HEK293 (cell line): ENCODE measurements around the gene CNOT9.
A peak's percentile ranks its signal among the peaks of the same experiment; 100 is the strongest.

Experiments used
- CTCF ChIA-PET: fragments of 350-600 bp; formaldehyde crosslinking; extraction: SDS; loops from one replicate; lab custom pipeline; 2021; ENCODE audit warnings: antibody characterized with exemption; lab: Yijun Ruan, JAX
- POLR2A ChIA-PET: fragments of 300-600 bp; formaldehyde crosslinking; extraction: SDS; loops from one replicate; lab custom pipeline; 2020; ENCODE audit warnings: antibody characterized with exemption, inconsistent platforms; lab: Yijun Ruan, JAX
- H3K27ac ChIP-seq: fragments of 200-500 bp; sonication (Bioruptor generic); 2 replicates; pipeline ENCODE4 v1.5.1; 2014; ENCODE audit warnings: low read depth, low read length, control low read depth, inconsistent platforms; ENCODE audit errors: extremely low read depth
- H3K36me3 ChIP-seq, 2 experiments: fragments of 200-500 bp in 1 of 2; sonication (Bioruptor generic) in 1 of 2; 1 replicate in 1 of 2; 2 replicates in 1 of 2; pipeline ENCODE4 v1.5.1; 2014 to 2017; ENCODE audit warnings: inconsistent platforms in 2 of 2, low read length in 2 of 2; ENCODE audit not compliant: control insufficient read depth in 2 of 2, insufficient read depth in 1 of 2
- H3K4me1 ChIP-seq: fragments of 200-500 bp; sonication (Bioruptor generic); 2 replicates; pipeline ENCODE4 v1.5.1; 2014; ENCODE audit warnings: mild to moderate bottlenecking, low read length, inconsistent platforms; ENCODE audit not compliant: control insufficient read depth, insufficient read depth
- H3K4me3 ChIP-seq: 2 replicates; pipeline ENCODE4 v1.5.1; 2011; ENCODE audit warnings: low read depth, mild to moderate bottlenecking, control low read depth, low read length, moderate library complexity
- H3K9me3 ChIP-seq: fragments of 200-500 bp; sonication (Bioruptor generic); 2 replicates; pipeline ENCODE4 v1.5.1; 2014; ENCODE audit warnings: low read depth, low read length, inconsistent platforms; ENCODE audit not compliant: control insufficient read depth, insufficient read depth
- FEZF1 ChIP-seq: fragments of 450-650 bp; formaldehyde crosslinking; IDR thresholded peaks from 2 replicates; pipeline ENCODE4 v1.5.1; 2016; ENCODE audit warnings: missing biosample characterization, missing genetic modification characterization
- HOXD13 ChIP-seq: sonication (generic); formaldehyde crosslinking; IDR thresholded peaks from 2 replicates; pipeline ENCODE4 v1.8.0; 2022; ENCODE audit warnings: missing genetic modification reagents, borderline replicate concordance
- IKZF3 ChIP-seq: fragments of 450-650 bp; IDR thresholded peaks from 2 replicates; pipeline ENCODE4 v1.5.0; 2018; ENCODE audit warnings: missing biosample characterization, mild to moderate bottlenecking, missing genetic modification characterization, moderate library complexity
- KLF1 ChIP-seq: fragments of 450-650 bp; formaldehyde crosslinking; IDR thresholded peaks from 2 replicates; pipeline ENCODE4 v1.5.1; 2016; ENCODE audit warnings: missing biosample characterization, missing genetic modification characterization
- KLF10 ChIP-seq: fragments of 450-650 bp; IDR thresholded peaks from 2 replicates; pipeline ENCODE4 v1.5.1; 2018; ENCODE audit warnings: missing biosample characterization, mild to moderate bottlenecking, missing genetic modification characterization
- KLF7 ChIP-seq: fragments of 450-650 bp; formaldehyde crosslinking; IDR thresholded peaks from 2 replicates; pipeline ENCODE4 v1.5.1; 2016; ENCODE audit warnings: missing biosample characterization, missing genetic modification characterization, borderline replicate concordance
- MYNN ChIP-seq: fragments of 450-650 bp; formaldehyde crosslinking; IDR thresholded peaks from 2 replicates; pipeline ENCODE4 v1.5.1; 2016; ENCODE audit warnings: missing biosample characterization, missing genetic modification characterization, borderline replicate concordance
- RBAK ChIP-seq: fragments of 450-650 bp; formaldehyde crosslinking; IDR thresholded peaks from 2 replicates; pipeline ENCODE4 v1.5.1; 2016; ENCODE audit warnings: missing biosample characterization, missing genetic modification characterization
- SP7 ChIP-seq: fragments of 450-650 bp; formaldehyde crosslinking; IDR thresholded peaks from 2 replicates; pipeline ENCODE4 v1.5.1; 2016; ENCODE audit warnings: missing biosample characterization, missing genetic modification characterization
- WT1 ChIP-seq: fragments of 450-650 bp; formaldehyde crosslinking; IDR thresholded peaks from 2 replicates; pipeline ENCODE4 v1.5.1; 2016; ENCODE audit warnings: missing biosample characterization, missing genetic modification characterization
- YY1 ChIP-seq: fragments of 450-650 bp; formaldehyde crosslinking; IDR thresholded peaks from 2 replicates; pipeline ENCODE4 v1.5.1; 2018; ENCODE audit warnings: missing biosample characterization, missing genetic modification characterization
- ZBTB17 ChIP-seq: fragments of 450-650 bp; formaldehyde crosslinking; IDR thresholded peaks from 2 replicates; pipeline ENCODE4 v1.5.1; 2016; ENCODE audit warnings: missing biosample characterization, missing genetic modification characterization
- ZFHX2 ChIP-seq: fragments of 450-650 bp; formaldehyde crosslinking; conservative IDR thresholded peaks from 2 replicates; pipeline ENCODE4 v1.5.1; 2016; ENCODE audit warnings: missing biosample characterization, missing genetic modification characterization
- ZNF18 ChIP-seq: fragments of 450-650 bp; formaldehyde crosslinking; IDR thresholded peaks from 2 replicates; pipeline ENCODE4 v1.5.1; 2016; ENCODE audit warnings: missing biosample characterization, missing genetic modification characterization
- ZNF184 ChIP-seq: fragments of 450-650 bp; IDR thresholded peaks from 2 replicates; pipeline ENCODE4 v1.5.1; 2018; ENCODE audit warnings: missing biosample characterization, mild to moderate bottlenecking, missing genetic modification characterization
- ZNF398 ChIP-seq: fragments of 450-650 bp; formaldehyde crosslinking; IDR thresholded peaks from 2 replicates; pipeline ENCODE4 v1.5.1; 2017; ENCODE audit warnings: missing biosample characterization, missing genetic modification characterization
- ZNF426 ChIP-seq: fragments of 450-650 bp; formaldehyde crosslinking; IDR thresholded peaks from 2 replicates; pipeline ENCODE4 v1.5.1; 2017; ENCODE audit warnings: missing biosample characterization, missing genetic modification characterization, mild to moderate bottlenecking, inconsistent platforms, moderate library complexity
- ZNF488 ChIP-seq: fragments of 450-650 bp; formaldehyde crosslinking; IDR thresholded peaks from 2 replicates; pipeline ENCODE4 v1.5.1; 2016; ENCODE audit warnings: missing biosample characterization, missing genetic modification characterization
- ZNF501 ChIP-seq: fragments of 450-650 bp; formaldehyde crosslinking; IDR thresholded peaks from 2 replicates; pipeline ENCODE4 v1.5.1; 2016; ENCODE audit warnings: missing biosample characterization, missing genetic modification characterization
- ZNF510 ChIP-seq: fragments of 450-650 bp; formaldehyde crosslinking; IDR thresholded peaks from 2 replicates; pipeline ENCODE4 v1.5.1; 2018; ENCODE audit warnings: mild to moderate bottlenecking, missing genetic modification characterization, missing biosample characterization; ENCODE audit not compliant: insufficient replicate concordance
- ZNF529 ChIP-seq: fragments of 450-650 bp; formaldehyde crosslinking; IDR thresholded peaks from 2 replicates; pipeline ENCODE4 v1.5.1; 2017; ENCODE audit warnings: missing genetic modification characterization, missing biosample characterization; ENCODE audit not compliant: insufficient replicate concordance
- ZNF548 ChIP-seq: fragments of 450-650 bp; formaldehyde crosslinking; IDR thresholded peaks from 2 replicates; pipeline ENCODE4 v1.5.1; 2016; ENCODE audit warnings: missing biosample characterization, missing genetic modification characterization
- ZNF549 ChIP-seq: fragments of 450-650 bp; IDR thresholded peaks from 2 replicates; pipeline ENCODE4 v1.5.1; 2018; ENCODE audit warnings: missing biosample characterization, missing genetic modification characterization, mild to moderate bottlenecking, inconsistent platforms, moderate library complexity
- ZNF558 ChIP-seq: fragments of 450-650 bp; formaldehyde crosslinking; IDR thresholded peaks from 2 replicates; pipeline ENCODE4 v1.5.1; 2016; ENCODE audit warnings: missing biosample characterization, missing genetic modification characterization
- ZNF600 ChIP-seq: fragments of 450-650 bp; formaldehyde crosslinking; IDR thresholded peaks from 2 replicates; pipeline ENCODE4 v1.5.1; 2016; ENCODE audit warnings: missing biosample characterization, missing genetic modification characterization
- ZNF624 ChIP-seq: fragments of 450-650 bp; formaldehyde crosslinking; IDR thresholded peaks from 2 replicates; pipeline ENCODE4 v1.5.1; 2017; ENCODE audit warnings: missing biosample characterization, missing genetic modification characterization
- ZNF660 ChIP-seq: fragments of 450-650 bp; IDR thresholded peaks from 2 replicates; pipeline ENCODE4 v1.5.1; 2018; ENCODE audit warnings: missing biosample characterization, mild to moderate bottlenecking, missing genetic modification characterization
- ZNF692 ChIP-seq: fragments of 450-650 bp; formaldehyde crosslinking; IDR thresholded peaks from 2 replicates; pipeline ENCODE4 v1.5.1; 2016; ENCODE audit warnings: missing biosample characterization, missing genetic modification characterization
- ZNF777 ChIP-seq: fragments of 450-650 bp; formaldehyde crosslinking; IDR thresholded peaks from 2 replicates; pipeline ENCODE4 v1.5.1; 2017; ENCODE audit warnings: missing biosample characterization, missing genetic modification characterization, borderline replicate concordance
- ZNF792 ChIP-seq: fragments of 450-650 bp; formaldehyde crosslinking; IDR thresholded peaks from 2 replicates; pipeline ENCODE4 v1.5.1; 2016; ENCODE audit warnings: missing biosample characterization, missing genetic modification characterization
- TF ChIP-seq, protein P1 (sequence below): fragments of 450-650 bp; formaldehyde crosslinking; IDR thresholded peaks from 2 replicates; pipeline ENCODE4 v1.5.1; 2016; ENCODE audit warnings: missing biosample characterization, missing genetic modification characterization

The CNOT9 gene

DNA sequence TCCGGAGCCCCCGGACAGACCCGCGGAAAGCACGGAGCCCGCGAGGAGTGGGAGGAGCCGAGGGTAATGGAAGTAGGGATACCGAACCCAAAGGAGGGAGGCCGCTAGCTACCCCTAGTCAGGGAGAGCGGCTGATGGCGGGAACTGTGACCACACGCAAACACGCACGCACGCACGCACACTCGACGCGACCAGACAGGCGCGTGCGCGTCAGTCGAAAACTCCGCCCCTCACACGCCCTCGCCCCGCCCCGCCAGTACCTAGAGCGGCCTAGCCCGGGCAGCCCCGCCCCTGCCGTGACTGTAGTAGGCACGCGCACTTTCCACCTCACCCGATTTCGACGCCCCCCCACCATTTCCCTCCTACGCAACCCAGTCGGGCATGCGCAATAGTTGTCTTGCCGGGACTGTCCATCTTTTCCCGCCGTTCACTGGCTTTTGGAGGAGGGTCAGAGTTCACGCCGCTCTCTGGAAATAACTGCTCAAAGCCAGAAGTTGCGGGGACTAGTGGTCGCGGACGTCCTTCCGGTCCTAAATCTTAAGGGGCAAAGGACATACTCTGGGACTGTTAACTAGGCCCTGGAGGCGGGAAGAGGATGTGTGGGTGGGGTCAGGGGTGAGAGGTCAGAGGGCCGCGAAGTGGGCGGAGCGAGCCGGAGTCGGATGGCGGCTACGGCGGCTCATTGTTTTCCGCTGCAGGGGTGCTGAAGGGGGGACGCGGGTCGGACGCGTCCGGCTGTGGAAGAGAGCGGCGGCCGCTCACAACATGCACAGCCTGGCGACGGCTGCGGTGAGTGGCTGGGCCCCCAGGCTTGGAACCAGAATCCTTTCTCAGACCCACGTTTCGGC is at the start of gene CNOT9, which contains the start of gene USP37:
CNOT9 (plus strand) TSS at position 650 of the 848 bp plus-strand sequence; CDS start at position 766, 116 bp downstream.
USP37 (minus strand) TSS at position 162 of the 848 bp plus-strand sequence. CDS start 9,698 bp downstream, outside the sequence.
- ChIA-PET POLR2A (interaction anchor here (1.1 kb wide), 1 partner anchor 39 kb away, joined by 5 read pairs; the partner anchor contains the start of gene PLCD4), CTCF (interaction anchor here (0.6 kb wide), 1 partner anchor 45 kb away, joined by 4 read pairs; no protein-coding TSS in a partner anchor)
- peak within 1 kb of the TSS; percentile 83 for H3K27ac ChIP-seq
- H3K36me3 ChIP-seq = peaks cover 16 to 56% of the 10 kb centered on the region in 2 experiments; a peak in 2 of 3 replicates
- H3K4me3 ChIP-seq = peak within 1 kb of the TSS; percentile 83
- no peaks in the 10 kb centered on the region for H3K9me3 ChIP-seq
- peaks cover 6% of the 10 kb centered on the region for H3K4me1 ChIP-seq
- TF ChIP-seq ZNF488 (tag by site-specific recombination) (no peak), ZNF548 (tag by site-specific recombination) (no peak), ZNF398 (tag by site-specific recombination) (no peak), MYNN (tag by site-specific recombination) (0 out of 2 replicates have a peak, but pooled peaks have one; percentile 30), ZNF426 (tag by site-specific recombination) (no peak), ZNF777 (tag by site-specific recombination) (no peak), ZNF600 (tag by site-specific recombination) (peak; percentile 58), ZNF624 (no peak), ZNF529 (no peak), KLF7 (peak; percentile 72; the same call in 1 of the 2 replicates), ZNF558 (tag by site-specific recombination) (no peak), WT1 (tag by site-specific recombination) (peak; percentile 61), RBAK (tag by site-specific recombination) (no peak), ZFHX2 (peak; percentile 97), ZNF501 (tag by site-specific recombination) (peak; percentile 46; the same call in 1 of the 2 replicates), HOXD13 (no peak), ZNF692 (peak; percentile 51; the same call in 1 of the 2 replicates), IKZF3 (tag by site-specific recombination) (peak; percentile 89), ZNF18 (0 out of 2 replicates have a peak, but pooled peaks have one; percentile 36), SP7 (tag by site-specific recombination) (peak; percentile 68), ZBTB17 (tag by site-specific recombination) (peak; percentile 78), ZNF792 (no peak), YY1 (tag by site-specific recombination) (peak; percentile 74), FEZF1 (peak; percentile 40), KLF1 (tag by site-specific recombination) (peak; percentile 72), ZNF660 (peak; percentile 11; the same call in 1 of the 2 replicates), KLF10 (tag by site-specific recombination) (peak; percentile 97), ZNF184 (tag by site-specific recombination) (no peak), ZNF549 (no peak), ZNF510 (no peak)
- TF ChIP-seq, protein P1, sequence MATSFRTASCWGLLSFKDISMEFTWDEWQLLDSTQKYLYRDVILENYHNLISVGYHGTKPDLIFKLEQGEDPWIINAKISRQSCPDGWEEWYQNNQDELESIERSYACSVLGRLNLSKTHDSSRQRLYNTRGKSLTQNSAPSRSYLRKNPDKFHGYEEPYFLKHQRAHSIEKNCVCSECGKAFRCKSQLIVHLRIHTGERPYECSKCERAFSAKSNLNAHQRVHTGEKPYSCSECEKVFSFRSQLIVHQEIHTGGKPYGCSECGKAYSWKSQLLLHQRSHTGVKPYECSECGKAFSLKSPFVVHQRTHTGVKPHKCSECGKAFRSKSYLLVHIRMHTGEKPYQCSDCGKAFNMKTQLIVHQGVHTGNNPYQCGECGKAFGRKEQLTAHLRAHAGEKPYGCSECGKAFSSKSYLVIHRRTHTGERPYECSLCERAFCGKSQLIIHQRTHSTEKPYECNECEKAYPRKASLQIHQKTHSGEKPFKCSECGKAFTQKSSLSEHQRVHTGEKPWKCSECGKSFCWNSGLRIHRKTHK (tag by site-specific recombination) = no peak
